H7 (cell line): ENCODE results near the gene LHX4. TPM values are rescaled to one million over a fixed set of nuclear protein-coding genes. Genes with fewer than 3 reads are reported as not detected.

ENCODE experiments used
- DNase-seq: peaks from one replicate; pipeline ENCODE4 v3.0.0; 2012
- H3K27me3 ChIP-seq: 2 replicates; pipeline ENCODE4 v1.6.0; 2011; ENCODE audit warnings: mild to moderate bottlenecking, low read length; ENCODE audit not compliant: control insufficient read depth, insufficient read depth
- H3K36me3 ChIP-seq: replicated peaks from 2 replicates; pipeline ENCODE4 v1.5.1; 2011; ENCODE audit warnings: low read length; ENCODE audit not compliant: control insufficient read depth, insufficient read depth
- H3K4me3 ChIP-seq: 2 replicates; pipeline ENCODE4 v1.5.1; 2011; ENCODE audit warnings: low read depth, mild to moderate bottlenecking, control low read depth, low read length, moderate library complexity; ENCODE audit not compliant: insufficient read depth
- total RNA-seq: library from RNA; depleted of rRNA; stranded (reverse); fragments of >200 nt; shearing (Covaris generic); gene quantifications from 2 replicates; pipeline ENCODE4 v1.2.3, GENCODE V29; 2014

Gene LHX4
- total RNA-seq, 1 experiment from 2014 or later = 1.1 TPM

DNA sequence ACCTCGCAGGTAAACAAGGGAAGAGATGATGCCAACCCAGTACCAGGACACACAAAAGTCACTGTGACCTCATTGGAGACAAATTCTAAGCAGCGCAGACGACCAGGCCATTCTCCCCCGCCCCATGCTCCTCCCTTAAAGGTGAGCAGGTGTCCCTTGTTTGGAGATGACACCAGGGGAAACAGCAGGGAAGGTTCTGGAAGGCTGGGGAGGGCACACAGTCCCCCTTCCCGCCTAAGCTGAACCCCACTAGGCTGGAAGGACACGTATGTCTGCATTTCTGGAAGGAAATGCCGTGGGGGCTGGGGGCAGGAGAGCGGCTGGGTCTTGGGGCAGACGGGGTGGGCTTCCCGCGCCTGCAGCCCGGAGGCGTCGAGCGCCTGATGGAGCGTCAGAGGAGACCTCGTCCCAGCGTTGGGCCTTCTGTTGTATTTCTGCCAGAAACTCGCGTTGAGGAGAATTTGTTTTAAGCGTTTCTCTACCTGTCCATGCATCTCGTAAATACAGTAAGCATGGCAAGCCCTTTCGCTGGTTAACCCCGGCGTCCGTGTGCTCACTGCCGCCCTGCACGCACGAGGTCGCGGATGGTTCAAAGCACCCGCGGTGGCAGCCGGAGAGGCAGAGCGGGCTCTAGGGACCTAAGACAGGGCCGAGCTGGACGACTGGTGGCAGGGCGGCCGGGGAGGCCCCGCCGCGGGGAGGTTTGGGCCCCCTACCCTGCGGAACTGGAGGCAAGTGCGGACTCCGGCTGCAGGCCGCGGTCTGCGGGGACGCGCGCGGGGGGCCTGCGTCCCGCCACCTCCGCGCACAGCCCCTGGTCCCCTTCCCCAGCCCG, 1.2 kb upstream of the LHX4 start:
- peaks cover 82% of the 10 kb centered on the region for H3K27me3 ChIP-seq
- H3K36me3 ChIP-seq = no peaks in the 10 kb centered on the region
- peak overlapping the region; percentile 66 for H3K4me3 ChIP-seq
- peak; percentile 80 for DNase-seq

DNA sequence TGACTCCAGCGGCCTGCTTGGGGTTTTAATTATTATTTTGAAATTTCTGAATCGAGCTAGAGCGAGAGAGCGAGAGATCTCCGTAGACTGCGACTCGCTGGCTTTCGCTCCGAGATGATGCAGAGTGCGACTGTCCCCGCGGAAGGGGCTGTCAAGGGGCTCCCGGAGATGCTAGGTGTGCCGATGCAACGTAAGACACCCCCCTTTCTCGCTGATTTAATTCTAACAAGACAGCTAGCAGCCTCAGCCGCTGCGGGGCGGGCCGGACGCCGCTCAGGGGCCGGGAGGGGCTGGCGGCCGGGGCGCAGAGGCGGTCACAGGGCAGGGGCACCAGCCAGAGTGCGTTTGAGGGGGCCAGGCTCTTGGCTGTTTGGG, 339 bp downstream of the LHX4 start:
- H3K36me3 ChIP-seq = no peaks in the 10 kb centered on the region
- peak overlapping the region; percentile 66 for H3K4me3 ChIP-seq
- H3K27me3 ChIP-seq = peaks cover 90% of the 10 kb centered on the region
- DNase-seq = peak; percentile 88

DNA sequence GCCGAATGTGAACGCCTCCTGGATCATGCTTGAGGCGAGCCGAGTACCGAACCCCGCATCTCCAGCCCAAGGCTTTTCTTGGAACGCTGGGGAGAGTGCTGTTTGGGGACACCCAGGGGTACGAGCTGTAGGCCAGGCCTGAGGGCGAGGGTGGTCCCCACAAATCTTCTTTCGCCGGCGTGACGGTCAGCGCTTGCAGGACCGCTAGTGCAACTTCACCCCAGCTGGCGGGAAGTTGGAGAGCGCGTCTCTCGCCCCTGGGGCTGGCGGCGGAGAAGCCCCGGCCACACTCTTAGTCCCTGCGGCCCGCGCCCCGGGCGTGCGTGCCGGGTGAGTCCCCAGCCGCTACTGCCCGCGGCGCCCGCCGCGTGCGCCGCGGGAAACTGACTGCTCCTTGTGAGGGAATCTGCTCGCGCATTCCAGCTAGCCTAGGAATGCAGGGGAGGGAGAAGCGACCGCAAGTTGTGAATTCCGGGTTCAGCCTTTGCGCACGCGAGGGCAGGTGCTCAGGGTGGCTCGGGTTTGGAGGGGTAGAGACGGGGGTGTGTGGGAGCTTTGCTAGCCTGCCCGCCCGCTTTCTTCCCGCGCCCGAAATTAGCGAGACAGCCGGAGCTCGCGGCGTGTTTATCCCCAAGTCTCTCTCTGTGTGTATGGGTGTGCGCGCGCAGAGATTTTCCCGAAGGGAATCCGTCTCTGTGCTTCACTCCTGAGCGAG, 884 bp downstream of the LHX4 start:
- H3K36me3 ChIP-seq = no peaks in the 10 kb centered on the region
- peak overlapping the region; percentile 66 for H3K4me3 ChIP-seq
- peak; percentile 90 for DNase-seq
- H3K27me3 ChIP-seq = peaks cover 92% of the 10 kb centered on the region

DNA sequence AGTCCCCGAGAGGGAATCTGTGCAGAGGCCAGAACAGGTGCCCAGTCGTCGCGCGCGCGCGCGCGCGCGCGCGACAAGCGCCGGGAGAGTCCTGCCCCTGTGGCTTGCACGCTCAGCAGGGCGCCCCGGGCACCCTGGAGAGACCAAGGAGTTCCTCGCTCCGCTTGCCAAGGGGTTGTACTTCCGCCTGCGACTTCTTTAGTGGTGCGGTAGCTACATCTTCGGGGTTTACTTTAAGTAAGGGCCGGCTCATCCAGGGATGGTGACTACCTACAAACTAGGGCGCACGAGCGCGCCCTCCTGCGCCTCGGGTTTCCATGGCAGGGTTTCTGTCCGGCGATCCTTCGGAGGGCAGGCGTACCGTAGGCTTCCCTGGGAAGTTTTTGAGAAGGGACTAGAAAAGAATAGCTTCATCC, 1.4 kb downstream of the LHX4 start:
- Histone ChIP-seq H3K27me3 (peaks cover 93% of the 10 kb centered on the region), H3K4me3 (peak overlapping the region; percentile 66), H3K36me3 (no peaks in the 10 kb centered on the region)
- DNase-seq = peak; percentile 86

DNA sequence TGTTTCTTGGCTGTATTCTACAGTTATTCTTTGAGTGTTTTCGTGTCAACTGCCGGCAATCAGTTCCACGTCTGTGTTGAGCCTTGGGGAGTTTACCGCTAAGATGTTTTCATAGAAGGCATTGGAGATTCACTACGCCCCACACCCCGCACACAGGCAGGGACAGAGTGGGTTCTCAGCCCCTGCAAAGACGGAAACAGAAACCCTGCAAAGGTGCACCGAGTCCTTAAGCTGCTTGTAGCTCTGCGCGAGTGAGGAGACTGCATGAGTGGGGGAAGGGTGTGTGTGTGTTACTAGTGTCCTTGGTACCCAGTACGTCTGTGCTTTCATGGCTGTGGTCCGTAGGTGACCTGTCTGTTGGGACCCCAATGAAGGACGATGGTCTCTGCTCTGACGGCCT, 1.9 kb downstream of the LHX4 start:
- DNase-seq = no peak
- H3K27me3 ChIP-seq = peaks cover 94% of the 10 kb centered on the region
- H3K4me3 ChIP-seq = peak overlapping the region; percentile 66
- H3K36me3 ChIP-seq = no peaks in the 10 kb centered on the region

DNA sequence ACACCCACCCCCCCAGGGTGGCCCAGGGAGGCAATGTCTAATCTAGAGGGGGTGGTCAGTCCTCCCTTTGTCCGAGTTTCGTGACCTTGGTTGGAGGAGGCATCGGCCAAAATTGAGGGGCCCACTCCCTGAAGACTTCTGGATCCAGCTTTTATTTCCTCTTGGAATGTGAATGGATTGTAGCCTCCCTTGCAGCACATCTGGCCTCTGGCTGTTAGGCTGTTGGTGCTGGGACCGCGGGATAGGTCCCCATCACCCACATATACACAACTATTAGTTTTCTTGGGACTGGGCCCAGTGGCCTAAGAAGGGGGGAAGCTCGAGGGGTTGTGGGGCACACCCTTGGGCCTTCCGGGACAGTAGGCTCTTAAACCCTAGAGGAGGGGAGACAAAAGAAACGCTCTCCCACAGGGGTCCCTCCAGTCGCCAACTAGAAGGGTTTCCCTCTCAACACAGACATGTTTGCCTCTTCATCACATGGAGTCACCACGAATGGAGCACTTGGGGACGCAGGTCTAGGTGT, 2.5 kb downstream of the LHX4 start:
- peaks cover 95% of the 10 kb centered on the region for H3K27me3 ChIP-seq
- no peak overlapping the region for H3K4me3 ChIP-seq
- H3K36me3 ChIP-seq = no peaks in the 10 kb centered on the region
- no peak for DNase-seq

DNA sequence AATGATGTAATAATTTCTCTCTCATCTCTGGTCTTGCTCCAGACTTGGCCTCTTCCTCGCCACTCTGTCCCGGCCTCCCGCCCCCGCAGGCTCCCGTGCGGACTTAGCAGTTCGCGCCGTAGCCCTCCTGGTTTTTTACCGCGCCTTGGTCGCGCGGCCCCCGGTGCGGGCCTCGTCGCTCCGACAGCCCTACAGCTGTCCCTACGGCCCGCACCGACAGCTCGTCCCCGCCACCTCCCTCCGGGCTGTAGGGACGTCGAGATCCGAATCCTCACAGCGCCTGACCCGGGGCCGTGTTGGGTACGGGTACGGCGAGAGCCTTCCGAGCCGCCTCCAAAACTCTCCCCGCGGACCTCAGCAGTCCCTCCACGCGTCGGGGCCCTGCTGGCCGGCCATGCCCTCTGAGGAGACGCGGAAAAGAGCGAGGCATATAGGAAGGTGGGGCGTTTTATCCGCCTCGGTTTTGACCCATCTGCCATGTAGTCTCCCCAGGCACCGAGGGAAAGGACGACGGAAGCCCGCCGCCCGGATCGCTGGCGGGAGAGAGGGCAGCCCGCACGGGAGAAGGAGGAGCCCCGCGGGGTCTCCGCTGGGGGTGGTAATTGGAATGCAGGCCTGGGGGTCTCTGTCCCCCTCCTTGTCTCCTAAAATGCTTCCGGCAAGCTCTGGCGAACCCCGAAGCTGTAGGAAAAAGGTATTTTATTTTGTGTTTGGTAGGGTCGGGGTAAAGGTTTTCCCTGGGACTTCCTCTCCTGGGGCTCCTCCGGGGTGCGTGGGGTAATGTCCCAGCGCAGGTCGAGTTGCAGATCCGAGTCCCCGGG, 3.3 kb downstream of the LHX4 start:
- peak; percentile 65 for DNase-seq

DNA sequence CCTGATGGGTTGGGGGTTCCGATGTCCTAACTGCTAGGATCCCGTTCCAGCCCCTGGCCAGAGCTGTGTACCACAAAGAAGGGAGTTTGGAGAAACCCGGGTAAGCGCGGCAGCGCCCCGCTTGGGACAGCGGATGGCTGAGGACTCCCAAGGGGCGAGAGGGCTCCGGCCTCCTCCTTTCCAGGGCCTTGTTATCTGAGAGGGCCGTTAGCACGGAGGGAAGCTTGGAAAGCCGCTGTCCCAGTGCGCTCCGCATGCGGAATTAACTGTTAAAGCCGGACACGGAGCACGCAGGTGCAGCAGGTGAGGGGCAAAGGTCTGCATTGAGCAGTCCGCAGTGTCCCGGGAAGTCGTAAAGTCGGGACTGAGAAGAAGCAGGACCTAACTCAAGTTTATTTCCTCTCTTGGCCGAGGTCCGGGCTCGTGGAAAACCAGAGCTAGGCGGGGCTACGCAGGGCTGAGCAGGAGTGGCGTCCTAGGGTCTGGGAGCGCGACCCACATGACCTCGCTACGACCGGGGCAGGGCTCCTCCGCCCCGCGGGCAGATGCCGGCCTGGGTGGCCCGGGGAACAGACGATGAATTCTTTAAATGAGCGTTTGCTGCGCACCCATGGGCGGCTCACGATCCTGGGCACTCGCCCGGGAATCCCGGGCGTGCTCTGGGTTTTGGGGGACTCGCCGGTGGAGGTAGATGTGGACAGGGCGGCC, 4.5 kb downstream of the LHX4 start:
- H3K36me3 ChIP-seq = no peaks in the 10 kb centered on the region
- DNase-seq = peak; percentile 85
- H3K4me3 ChIP-seq = peak overlapping the region; percentile 33
- peaks cover 89% of the 10 kb centered on the region for H3K27me3 ChIP-seq

More for the DNA sequence above, 3.3 kb downstream of the LHX4 start:
- peaks cover 95% of the 10 kb centered on the region for H3K27me3 ChIP-seq
- no peaks in the 10 kb centered on the region for H3K36me3 ChIP-seq
- no peak overlapping the region for H3K4me3 ChIP-seq

DNA sequence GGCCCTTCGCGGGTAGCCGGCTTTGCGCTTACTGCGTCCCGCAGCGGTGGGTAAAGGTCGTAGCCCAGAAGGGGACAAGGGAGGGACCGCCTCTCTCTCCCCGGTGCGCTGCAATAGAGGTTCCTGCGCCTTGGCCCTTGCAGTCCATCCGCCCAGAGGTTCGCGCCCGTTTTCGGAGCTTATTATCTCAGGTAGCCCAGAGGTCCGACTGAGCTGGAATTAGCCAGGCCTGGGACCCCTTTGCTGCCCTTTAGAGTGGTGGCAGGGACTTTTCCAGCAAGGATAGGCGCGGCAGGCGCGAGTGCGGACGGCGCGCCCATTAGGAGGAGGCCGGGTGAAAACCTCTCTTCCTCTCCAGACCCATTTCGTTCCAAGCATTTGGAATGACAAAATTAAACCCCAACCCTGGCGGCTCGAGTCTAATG, 5.0 kb downstream of the LHX4 start:
- DNase-seq = peak; percentile 78
- H3K36me3 ChIP-seq = no peaks in the 10 kb centered on the region
- H3K27me3 ChIP-seq = peaks cover 88% of the 10 kb centered on the region
- peak overlapping the region; percentile 33 for H3K4me3 ChIP-seq

DNA sequence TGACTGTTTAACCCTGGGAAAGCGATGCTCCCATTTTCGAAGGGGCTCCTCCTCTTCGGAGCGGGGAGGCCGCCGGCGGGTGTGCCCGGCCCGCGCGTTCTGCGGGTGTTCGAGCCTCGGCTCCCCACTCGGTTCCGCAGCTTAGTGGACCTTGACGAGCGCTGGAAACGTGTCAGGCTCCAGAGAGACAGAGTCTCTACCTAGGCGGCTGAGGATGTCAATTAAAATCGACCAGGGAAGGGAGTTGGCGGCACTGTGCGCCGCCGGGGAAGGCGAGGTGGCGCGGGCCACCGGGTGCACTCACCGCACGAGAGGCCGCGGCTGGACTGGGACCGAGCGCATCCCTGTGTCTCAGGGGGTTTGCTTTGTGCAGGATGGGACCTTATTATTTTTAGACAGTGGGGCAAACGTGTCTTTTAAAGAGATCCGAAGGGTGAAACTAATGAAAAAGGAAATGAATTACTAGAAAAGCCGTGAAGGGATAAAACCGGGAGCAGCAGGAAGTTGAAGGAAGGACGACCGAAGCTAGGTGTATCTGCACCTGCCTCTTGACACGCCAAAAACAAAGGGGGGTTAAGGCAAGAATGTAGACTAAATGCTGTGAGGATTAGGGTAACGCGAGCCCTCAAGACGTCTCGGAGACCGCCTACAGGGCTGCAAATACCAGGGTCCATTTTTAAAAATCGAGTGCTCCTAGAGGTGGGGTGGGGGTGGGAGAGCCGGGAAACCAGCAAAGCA, 5.6 kb downstream of the LHX4 start:
- H3K4me3 ChIP-seq = peak overlapping the region; percentile 33

DNA sequence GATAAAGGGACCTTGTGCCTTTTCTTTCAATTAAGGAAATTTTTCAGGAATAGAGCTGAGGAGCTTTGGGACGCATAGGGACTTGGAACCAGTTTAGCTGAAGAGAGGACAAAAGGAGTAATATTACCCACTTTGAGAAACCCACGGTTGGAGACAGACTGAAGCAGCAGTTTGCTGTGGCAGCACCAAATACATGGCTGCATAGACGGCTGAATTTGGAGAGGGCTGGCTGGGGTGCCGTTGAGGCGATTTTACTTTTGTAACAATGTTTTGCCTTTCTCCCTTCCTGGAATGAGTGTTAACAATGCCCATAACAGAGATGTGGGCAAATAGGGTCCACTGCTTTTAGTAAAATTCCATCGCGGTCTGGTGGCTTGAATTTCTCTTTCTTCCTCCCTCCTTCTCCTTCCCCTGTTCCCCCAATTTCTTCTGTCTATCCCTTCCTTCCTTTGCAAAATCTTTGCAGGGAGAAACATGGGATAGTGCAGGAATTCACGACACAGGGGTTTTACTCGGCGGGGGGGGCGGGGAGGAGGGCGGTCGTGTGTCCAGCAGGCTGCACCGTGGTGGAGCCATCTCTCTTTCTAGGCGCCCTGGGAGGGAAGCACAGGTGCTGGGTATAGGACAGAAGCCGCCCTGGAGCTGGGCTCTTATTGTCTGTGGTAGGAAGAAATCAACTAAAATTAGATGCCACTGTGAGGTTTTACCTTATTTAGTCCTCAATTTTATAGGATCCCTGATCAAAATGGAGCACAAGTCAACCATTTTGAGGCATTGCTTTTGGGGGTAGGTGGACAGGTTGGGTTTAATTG, 6.8 kb downstream of the LHX4 start:
- no peak for DNase-seq
- no peaks in the 10 kb centered on the region for H3K36me3 ChIP-seq
- peaks cover 70% of the 10 kb centered on the region for H3K27me3 ChIP-seq
- peak overlapping the region; percentile 1; the same call in 1 of the 2 replicates for H3K4me3 ChIP-seq

More for the DNA sequence above, 5.6 kb downstream of the LHX4 start:
- H3K36me3 ChIP-seq = no peaks in the 10 kb centered on the region
- peaks cover 83% of the 10 kb centered on the region for H3K27me3 ChIP-seq
- DNase-seq = peak; percentile 73

DNA sequence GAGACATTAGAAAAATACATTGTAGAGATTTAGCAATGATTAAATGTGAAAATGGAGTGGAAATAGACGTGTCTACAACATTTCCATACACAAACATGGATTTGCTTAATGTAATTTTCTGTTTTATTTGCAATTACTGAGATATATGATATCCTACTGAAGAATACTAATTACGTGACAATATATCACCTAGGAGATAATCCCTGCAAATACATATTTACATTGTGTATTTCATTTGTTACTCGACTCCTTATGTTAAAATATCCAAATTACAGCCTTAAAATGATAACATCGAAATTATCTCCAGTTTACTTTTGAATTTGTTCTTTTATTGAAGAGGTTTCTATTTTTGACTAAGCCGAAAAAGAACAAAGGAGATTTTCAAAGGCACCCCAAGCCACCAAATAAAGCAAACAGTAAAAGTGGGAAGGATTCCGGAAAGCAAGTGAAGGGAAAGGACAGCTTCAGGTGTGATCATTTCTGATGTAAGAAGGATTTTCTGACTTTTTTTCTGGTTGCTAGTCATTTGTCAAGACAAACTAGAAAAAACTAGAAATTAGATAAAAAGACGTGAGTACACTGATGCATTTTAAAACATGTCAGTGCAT, 7.9 kb downstream of the LHX4 start:
- no peak for DNase-seq
- Histone ChIP-seq H3K27me3 (peaks cover 60% of the 10 kb centered on the region), H3K4me3 (no peak overlapping the region), H3K36me3 (no peaks in the 10 kb centered on the region)
